Smooth muscle cell (in vitro differentiated cells): ENCODE results near the gene RAPGEF5. TPM values are rescaled to one million over a fixed set of nuclear protein-coding genes. Genes with fewer than 3 reads are reported as not detected.

Experiments used
- DNase-seq: peaks from one replicate; lab custom pipeline; 2025; ENCODE audit not compliant: unreplicated experiment; lab: John Stamatoyannopoulos, UW
- H2AFZ ChIP-seq: fragments of 200-600 bp; sonication (generic); 2 replicates; pipeline ENCODE4 v1.6.0; 2016; ENCODE audit warnings: antibody characterized with exemption, low read depth, mild to moderate bottlenecking
- H3F3A ChIP-seq: fragments of 200-600 bp; sonication (generic); 2 replicates; pipeline ENCODE4 v1.6.0; 2017; ENCODE audit warnings: antibody characterized with exemption, low read depth
- H3K27ac ChIP-seq: fragments of 200-600 bp; sonication (generic); 2 replicates; pipeline ENCODE4 v1.5.1; 2016; ENCODE audit warnings: low read depth, mild to moderate bottlenecking
- H3K27me3 ChIP-seq: fragments of 200-600 bp; sonication (generic); 2 replicates; pipeline ENCODE4 v1.6.1; 2016; ENCODE audit warnings: low read depth, mild to moderate bottlenecking
- H3K36me3 ChIP-seq: fragments of 200-600 bp; sonication (generic); 2 replicates; pipeline ENCODE4 v1.5.1; 2016; ENCODE audit warnings: low read depth
- H3K4me1 ChIP-seq: fragments of 200-600 bp; sonication (generic); 2 replicates; pipeline ENCODE4 v1.5.1; 2016; ENCODE audit warnings: low read depth
- H3K4me2 ChIP-seq: fragments of 200-600 bp; sonication (generic); 2 replicates; pipeline ENCODE4 v1.6.0; 2016; ENCODE audit warnings: mild to moderate bottlenecking
- H3K4me3 ChIP-seq: fragments of 200-600 bp; sonication (generic); 2 replicates; pipeline ENCODE4 v1.5.1; 2016; ENCODE audit warnings: mild to moderate bottlenecking
- H3K79me2 ChIP-seq: fragments of 200-600 bp; sonication (generic); 2 replicates; pipeline ENCODE4 v1.6.0; 2016; ENCODE audit warnings: low read depth, mild to moderate bottlenecking
- H3K9ac ChIP-seq: fragments of 200-600 bp; sonication (generic); 2 replicates; pipeline ENCODE4 v1.6.0; 2016; ENCODE audit warnings: low read depth
- H3K9me3 ChIP-seq: fragments of 200-600 bp; sonication (generic); replicated peaks from 2 replicates; pipeline ENCODE4 v1.5.1; 2016; ENCODE audit warnings: low read depth
- H4K20me1 ChIP-seq: fragments of 200-600 bp; sonication (generic); 2 replicates; pipeline ENCODE4 v1.6.0; 2016; ENCODE audit warnings: low read depth
- WGBS: methylation state at CpG from one replicate; pipeline ENCODE4 v1.1.7; 2016; ENCODE audit warnings: low lambda C conversion rate; 5-methylcytosine and 5-hydroxymethylcytosine counted together
- polyA plus RNA-seq: library from polyadenylated mRNA; unstranded; fragments of >200 nt; fragmentation: Nextera tagmentation; extraction: Ambion mirVana; gene quantifications from 2 replicates; pipeline ENCODE4 v1.2.1, GENCODE V29; 2016
- total RNA-seq: library from RNA; depleted of rRNA; stranded (reverse); fragments of >200 nt; gene quantifications from 2 replicates; pipeline ENCODE4 v1.2.3, GENCODE V29; 2014
- TF ChIP-seq, protein P1 (sequence below): fragments of 200-600 bp; sonication (generic); IDR thresholded peaks from 2 replicates; pipeline ENCODE4 v1.5.1; 2017; ENCODE audit warnings: borderline replicate concordance, mild to moderate bottlenecking, antibody characterized with exemption; ENCODE audit not compliant: insufficient read depth, poor library complexity, severe bottlenecking

The RAPGEF5 gene
- total and polyA plus RNA-seq, 2 experiments from 2014 or later: 11.4 TPM; not detected in 1

DNA sequence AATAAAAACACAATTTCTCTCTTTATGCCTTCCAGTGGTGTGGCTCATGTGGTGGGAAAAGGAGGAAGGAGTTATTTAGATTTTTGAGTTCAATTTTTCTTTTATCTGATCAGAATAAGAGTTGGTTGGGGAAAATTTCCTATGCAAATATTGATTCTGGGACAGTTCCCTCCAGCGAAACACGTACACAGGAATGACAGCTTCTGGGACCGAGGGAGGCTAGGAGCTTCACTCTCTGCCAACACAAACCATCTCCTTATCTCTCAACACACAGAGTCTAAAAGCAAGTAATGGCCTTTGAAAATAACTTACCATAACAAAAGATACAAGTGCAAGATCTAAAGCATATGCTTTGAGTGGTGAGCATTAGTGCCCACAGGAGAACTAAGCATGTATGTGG lies 122.7 kb downstream of the RAPGEF5 start:
- TF ChIP-seq, protein P1, sequence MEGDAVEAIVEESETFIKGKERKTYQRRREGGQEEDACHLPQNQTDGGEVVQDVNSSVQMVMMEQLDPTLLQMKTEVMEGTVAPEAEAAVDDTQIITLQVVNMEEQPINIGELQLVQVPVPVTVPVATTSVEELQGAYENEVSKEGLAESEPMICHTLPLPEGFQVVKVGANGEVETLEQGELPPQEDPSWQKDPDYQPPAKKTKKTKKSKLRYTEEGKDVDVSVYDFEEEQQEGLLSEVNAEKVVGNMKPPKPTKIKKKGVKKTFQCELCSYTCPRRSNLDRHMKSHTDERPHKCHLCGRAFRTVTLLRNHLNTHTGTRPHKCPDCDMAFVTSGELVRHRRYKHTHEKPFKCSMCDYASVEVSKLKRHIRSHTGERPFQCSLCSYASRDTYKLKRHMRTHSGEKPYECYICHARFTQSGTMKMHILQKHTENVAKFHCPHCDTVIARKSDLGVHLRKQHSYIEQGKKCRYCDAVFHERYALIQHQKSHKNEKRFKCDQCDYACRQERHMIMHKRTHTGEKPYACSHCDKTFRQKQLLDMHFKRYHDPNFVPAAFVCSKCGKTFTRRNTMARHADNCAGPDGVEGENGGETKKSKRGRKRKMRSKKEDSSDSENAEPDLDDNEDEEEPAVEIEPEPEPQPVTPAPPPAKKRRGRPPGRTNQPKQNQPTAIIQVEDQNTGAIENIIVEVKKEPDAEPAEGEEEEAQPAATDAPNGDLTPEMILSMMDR: no peak
- H3K4me1 ChIP-seq: peaks cover 7% of the 10 kb centered on the region
- no peak overlapping the region for H3K9ac ChIP-seq
- no peaks in the 10 kb centered on the region for H3K79me2 ChIP-seq
- no peaks in the 10 kb centered on the region for H4K20me1 ChIP-seq
- H2AFZ ChIP-seq: no peak overlapping the region
- H3K4me3 ChIP-seq: no peak overlapping the region
- no peak overlapping the region for H3K27ac ChIP-seq
- WGBS: 51% methylated on average over 3 of the region's 3 CpGs
- DNase-seq: no peak
- no peaks in the 10 kb centered on the region for H3K36me3 ChIP-seq
- H3K9me3 ChIP-seq: no peaks in the 10 kb centered on the region
- no peaks in the 10 kb centered on the region for H3K27me3 ChIP-seq
- H3F3A ChIP-seq: no peaks in the 10 kb centered on the region
- H3K4me2 ChIP-seq: no peak overlapping the region

DNA sequence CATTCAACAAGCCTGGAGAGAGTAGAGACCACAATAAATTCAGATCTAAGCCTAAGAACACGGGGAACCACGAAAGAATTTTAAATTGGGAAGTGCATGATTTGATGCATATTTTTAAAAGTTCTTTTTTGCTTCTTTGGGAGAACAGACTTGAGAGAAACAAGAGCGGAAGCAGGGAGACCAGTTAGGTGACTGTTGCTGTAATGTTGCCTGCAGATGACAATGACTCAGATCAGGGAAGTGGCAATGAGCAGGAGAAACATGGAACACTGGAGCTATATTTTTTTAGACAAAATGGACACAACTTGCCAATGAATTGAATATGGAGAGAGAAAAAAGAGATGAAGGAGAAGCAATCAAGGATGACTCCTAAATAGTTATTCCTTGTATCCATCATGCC lies 125.1 kb downstream of the RAPGEF5 start:
- H3K4me3 ChIP-seq: no peak overlapping the region
- H4K20me1 ChIP-seq: no peaks in the 10 kb centered on the region
- H3K9ac ChIP-seq: no peak overlapping the region
- no peak overlapping the region for H3K27ac ChIP-seq
- H3K79me2 ChIP-seq: no peaks in the 10 kb centered on the region
- no peak overlapping the region for H3K4me2 ChIP-seq
- H2AFZ ChIP-seq: no peak overlapping the region
- H3F3A ChIP-seq: no peaks in the 10 kb centered on the region
- H3K27me3 ChIP-seq: no peaks in the 10 kb centered on the region
- H3K36me3 ChIP-seq: no peaks in the 10 kb centered on the region
- TF ChIP-seq, protein P1: no peak
- no peak for DNase-seq
- WGBS: 91% methylated on average over 3 of the region's 3 CpGs
- no peaks in the 10 kb centered on the region for H3K9me3 ChIP-seq
- no peaks in the 10 kb centered on the region for H3K4me1 ChIP-seq

DNA sequence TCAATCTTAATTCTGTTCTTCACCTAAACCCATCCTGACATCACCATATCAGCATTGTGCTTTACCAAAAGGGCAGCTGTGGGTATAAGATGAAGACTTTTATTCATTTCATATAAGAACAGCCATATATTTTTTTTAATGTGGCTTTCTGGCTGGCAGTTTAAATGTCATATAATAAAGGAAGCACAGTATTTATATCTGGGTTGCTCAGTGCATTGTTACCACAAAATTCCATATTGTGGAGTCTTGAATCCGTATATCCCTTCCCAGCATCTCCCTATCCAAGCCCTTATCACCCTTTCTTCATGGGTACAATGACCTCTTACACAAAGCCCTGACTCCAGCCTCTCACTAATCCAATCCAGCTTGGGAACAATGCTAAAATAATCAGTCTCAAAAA lies 125.8 kb downstream of the RAPGEF5 start:
- Histone ChIP-seq H3F3A (no peaks in the 10 kb centered on the region), H3K27me3 (no peaks in the 10 kb centered on the region), H3K4me1 (no peaks in the 10 kb centered on the region), H3K9ac (no peak overlapping the region), H3K9me3 (no peaks in the 10 kb centered on the region), H3K27ac (no peak overlapping the region), H3K36me3 (no peaks in the 10 kb centered on the region), H3K4me3 (no peak overlapping the region), H4K20me1 (no peaks in the 10 kb centered on the region), H2AFZ (no peak overlapping the region), H3K4me2 (no peak overlapping the region), H3K79me2 (no peaks in the 10 kb centered on the region)
- WGBS: 60% methylated on average over 1 of the region's 1 CpG
- no peak for DNase-seq
- TF ChIP-seq, protein P1: no peak

DNA sequence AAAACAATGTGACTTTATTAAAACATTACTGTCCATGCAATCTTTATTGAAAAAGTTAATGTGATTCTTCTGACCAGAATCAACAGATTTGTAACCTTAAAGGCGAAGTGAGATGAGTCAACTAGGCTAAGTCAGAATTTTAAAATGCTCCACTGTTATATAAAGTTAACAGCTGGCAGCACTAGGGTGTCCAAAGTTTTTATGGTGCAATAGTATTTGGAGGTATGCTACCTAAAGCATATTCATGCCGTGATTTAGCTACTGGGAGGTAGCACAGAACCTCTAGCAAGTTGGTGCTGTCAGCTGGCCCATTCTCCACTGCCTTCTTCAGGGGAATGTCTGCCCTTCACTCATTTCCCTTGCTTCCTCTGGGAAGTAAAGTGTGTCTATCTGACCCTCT lies 126.7 kb downstream of the RAPGEF5 start:
- Histone ChIP-seq H3K9me3 (no peaks in the 10 kb centered on the region), H3K79me2 (no peaks in the 10 kb centered on the region), H3K4me1 (no peaks in the 10 kb centered on the region), H3F3A (no peaks in the 10 kb centered on the region), H3K4me3 (no peak overlapping the region), H3K27ac (no peak overlapping the region), H4K20me1 (no peaks in the 10 kb centered on the region), H2AFZ (no peak overlapping the region), H3K36me3 (no peaks in the 10 kb centered on the region), H3K27me3 (no peaks in the 10 kb centered on the region), H3K4me2 (no peak overlapping the region), H3K9ac (no peak overlapping the region)
- TF ChIP-seq, protein P1: no peak
- 90% methylated on average over 2 of the region's 2 CpGs for WGBS
- DNase-seq: no peak
